ENCODE measurements around the gene SWT1.

Gene SWT1

GRCh38 chr1:185257950-185258208 lies 100.9 kb downstream of the SWT1 start:
- DNase-seq (ENCODE audit: low read depth) = no peak
- no peak for TF ChIP-seq CTCF (IDR thresholded peaks at IDR 0.05; ENCODE audit: low read depth, low read length, missing control alignments)

GRCh38 chr1:185258676-185259075 lies 101.7 kb downstream of the SWT1 start:
- DNase-seq (ENCODE audit: low read depth) = no peak
- TF ChIP-seq CTCF (IDR thresholded peaks at IDR 0.05; ENCODE audit: low read depth, low read length, missing control alignments) = no peak
- no peak overlapping the region for H3K4me3 ChIP-seq (ENCODE audit: low read depth, low read length)

More at GRCh38 chr1:185257950-185258208, 100.9 kb downstream of the SWT1 start:
- H3K4me3 ChIP-seq (ENCODE audit: low read depth, low read length) = no peak overlapping the region

- no peak for TF ChIP-seq CTCF (IDR thresholded peaks at IDR 0.05; ENCODE audit: low read depth, low read length, missing control alignments)
- DNase-seq (ENCODE audit: low read depth) = no peak
- no peak overlapping the region for H3K4me3 ChIP-seq (ENCODE audit: low read depth, low read length)
Measured at GRCh38 chr1:185260611-185261010, 103.6 kb downstream of the SWT1 start.

GRCh38 chr1:185262151-185262550 lies 105.2 kb downstream of the SWT1 start:
- no peak for TF ChIP-seq CTCF (IDR thresholded peaks at IDR 0.05; ENCODE audit: low read depth, low read length, missing control alignments)
- DNase-seq (ENCODE audit: low read depth) = no peak
- H3K4me3 ChIP-seq (ENCODE audit: low read depth, low read length) = no peak overlapping the region

- no peak overlapping the region for H3K4me3 ChIP-seq (ENCODE audit: low read depth, low read length)
- TF ChIP-seq CTCF (IDR thresholded peaks at IDR 0.05; ENCODE audit: low read depth, low read length, missing control alignments) = no peak
- DNase-seq (ENCODE audit: low read depth) = no peak
Measured at GRCh38 chr1:185263292-185263691, 106.3 kb downstream of the SWT1 start.

- no peak overlapping the region for H3K4me3 ChIP-seq (ENCODE audit: low read depth, low read length)
- DNase-seq (ENCODE audit: low read depth) = no peak
- no peak for TF ChIP-seq CTCF (IDR thresholded peaks at IDR 0.05; ENCODE audit: low read depth, low read length, missing control alignments)
Measured at GRCh38 chr1:185263780-185264179, 106.8 kb downstream of the SWT1 start.

GRCh38 chr1:185265314-185265713 lies 108.3 kb downstream of the SWT1 start:
- no peak for DNase-seq (ENCODE audit: low read depth)
- H3K4me3 ChIP-seq (ENCODE audit: low read depth, low read length) = no peak overlapping the region
- no peak for TF ChIP-seq CTCF (IDR thresholded peaks at IDR 0.05; ENCODE audit: low read depth, low read length, missing control alignments)
